Vagina (tissue), 2 donors: ENCODE data around the gene DNMT1.

Source experiments
- POLR2A ChIP-seq, 2 donors: fragments of 450-650 bp; IDR thresholded peaks; one replicate each; pipeline ENCODE4 v1.6.1; 2017; ENCODE audit warnings: antibody characterized with exemption in 2 of 2, mild to moderate bottlenecking in 2 of 2, moderate library complexity in 2 of 2
- TF ChIP-seq, protein P1 (sequence below), 3 experiments: fragments of 450-650 bp in 2 of 3; fragments of 200-600 bp in 1 of 3; sonication (generic) in 1 of 3; IDR thresholded peaks; one replicate each; pipeline ENCODE4 v1.5.1; 2017 to 2019; ENCODE audit warnings: antibody characterized with exemption in 3 of 3, mild to moderate bottlenecking in 2 of 3, moderate library complexity in 2 of 3

DNA sequence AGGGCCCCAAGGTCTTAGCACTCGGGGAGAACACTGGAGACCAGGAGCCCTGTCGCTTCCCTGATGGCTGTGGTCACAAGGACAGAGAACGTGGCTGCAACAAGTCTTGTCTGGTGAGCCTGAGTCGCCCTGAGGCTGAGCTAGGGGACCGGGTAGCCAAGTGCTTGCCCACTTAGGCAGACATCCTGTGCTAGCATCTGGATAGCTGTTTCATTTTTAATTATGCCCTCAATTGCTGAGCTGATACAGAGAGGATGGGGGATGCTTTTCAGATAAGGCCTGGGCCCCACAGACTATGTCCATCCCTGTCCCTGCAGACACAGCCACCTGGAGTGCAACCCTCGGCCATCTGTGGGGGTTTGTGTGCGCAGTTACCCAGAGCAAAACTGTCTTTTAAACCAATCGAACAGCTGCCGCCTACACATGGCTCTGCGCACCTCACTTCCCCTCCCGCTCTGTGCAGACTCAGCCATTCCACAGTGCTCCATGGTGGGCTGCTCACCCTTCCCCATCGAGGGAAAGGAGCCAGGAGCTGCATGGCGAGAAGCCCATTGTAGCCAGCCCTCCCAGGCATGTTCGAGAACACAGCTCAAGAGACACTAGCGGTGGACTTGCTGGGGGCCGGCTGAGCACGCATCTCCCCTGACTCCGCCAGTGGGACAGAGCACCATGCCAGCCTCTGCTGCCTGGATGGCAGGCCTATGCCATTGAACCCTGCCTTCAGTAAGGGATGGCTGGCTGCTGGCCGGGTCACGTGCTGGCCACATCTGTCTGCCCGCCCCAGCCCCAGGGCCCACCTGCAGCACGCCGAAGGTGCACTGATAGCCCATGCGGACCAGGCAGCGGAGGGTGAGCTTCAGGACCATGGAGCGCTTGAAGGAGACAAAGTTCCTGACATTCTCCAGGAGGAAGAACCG, 55.6 kb downstream of the DNMT1 start:
- TF ChIP-seq, protein P1, sequence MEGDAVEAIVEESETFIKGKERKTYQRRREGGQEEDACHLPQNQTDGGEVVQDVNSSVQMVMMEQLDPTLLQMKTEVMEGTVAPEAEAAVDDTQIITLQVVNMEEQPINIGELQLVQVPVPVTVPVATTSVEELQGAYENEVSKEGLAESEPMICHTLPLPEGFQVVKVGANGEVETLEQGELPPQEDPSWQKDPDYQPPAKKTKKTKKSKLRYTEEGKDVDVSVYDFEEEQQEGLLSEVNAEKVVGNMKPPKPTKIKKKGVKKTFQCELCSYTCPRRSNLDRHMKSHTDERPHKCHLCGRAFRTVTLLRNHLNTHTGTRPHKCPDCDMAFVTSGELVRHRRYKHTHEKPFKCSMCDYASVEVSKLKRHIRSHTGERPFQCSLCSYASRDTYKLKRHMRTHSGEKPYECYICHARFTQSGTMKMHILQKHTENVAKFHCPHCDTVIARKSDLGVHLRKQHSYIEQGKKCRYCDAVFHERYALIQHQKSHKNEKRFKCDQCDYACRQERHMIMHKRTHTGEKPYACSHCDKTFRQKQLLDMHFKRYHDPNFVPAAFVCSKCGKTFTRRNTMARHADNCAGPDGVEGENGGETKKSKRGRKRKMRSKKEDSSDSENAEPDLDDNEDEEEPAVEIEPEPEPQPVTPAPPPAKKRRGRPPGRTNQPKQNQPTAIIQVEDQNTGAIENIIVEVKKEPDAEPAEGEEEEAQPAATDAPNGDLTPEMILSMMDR (IDR thresholded peaks at IDR 0.05) = no peak
- TF ChIP-seq POLR2A (IDR thresholded peaks at IDR 0.05) = no peak
